CD4-positive, alpha-beta T cell (primary cell): Measurements from ENCODE around the gene GSK3B. TPM values are rescaled to one million over a fixed set of nuclear protein-coding genes. Genes with fewer than 3 reads are reported as not detected.

ENCODE experiments used
- ATAC-seq: fragments of 200-7000 bp; cut with Tn5 transposase; one replicate; pipeline ENCODE4 v1.10.0; 2022; ENCODE audit warnings: mild to moderate bottlenecking; ENCODE audit not compliant: poor library complexity
- CTCF ChIA-PET: fragments of 350-600 bp; sonication (Branson Sonifier 250); formaldehyde crosslinking; loops from one replicate; lab custom pipeline; 2021; ENCODE audit warnings: antibody characterized with exemption, inconsistent platforms; lab: Charles Lee
- POLR2A ChIA-PET: fragments of 350-600 bp; sonication (Branson Sonifier 250); formaldehyde crosslinking; loops from one replicate; lab custom pipeline; 2021; ENCODE audit warnings: antibody characterized with exemption, inconsistent platforms; lab: Charles Lee
- DNase-seq, 14 experiments: peaks; one replicate each; pipeline ENCODE4 v3.0.0-alpha.2; 2013 to 2020; ENCODE audit warnings: mixed read lengths in 2 of 14
- H3K27ac ChIP-seq, 2 donors: one replicate each; pipeline versions ENCODE4 v1.5.1 to v1.7.0; 2013; ENCODE audit warnings: low read length in 2 of 2, low read depth in 1 of 2, mild to moderate bottlenecking in 1 of 2
- H3K27me3 ChIP-seq, 2 experiments: 1 replicate in 1 of 2; 2 replicates in 1 of 2; pipeline versions ENCODE4 v1.6.1 to v1.7.0; 2013; ENCODE audit warnings: low read length in 2 of 2, control low read depth in 1 of 2, mild to moderate bottlenecking in 1 of 2, moderate library complexity in 1 of 2; ENCODE audit not compliant: insufficient read depth in 2 of 2, control insufficient read depth in 1 of 2
- H3K36me3 ChIP-seq: one replicate; pipeline ENCODE4 v1.6.1; 2013; ENCODE audit warnings: low read length, control low read depth; ENCODE audit not compliant: insufficient read depth
- H3K4me1 ChIP-seq: one replicate; pipeline ENCODE4 v1.6.1; 2013; ENCODE audit warnings: low read length, control low read depth; ENCODE audit not compliant: insufficient read depth
- H3K4me3 ChIP-seq: one replicate; pipeline ENCODE4 v1.5.1; 2013; ENCODE audit warnings: mild to moderate bottlenecking, low read length, moderate library complexity
- H3K9me3 ChIP-seq, 2 experiments: 1 replicate in 1 of 2; 2 replicates in 1 of 2; pipeline versions ENCODE4 v1.6.1 to v1.7.0; 2013; ENCODE audit warnings: low read length in 2 of 2, mild to moderate bottlenecking in 2 of 2, control low read depth in 1 of 2, moderate library complexity in 1 of 2; ENCODE audit not compliant: control insufficient read depth in 1 of 2, insufficient read depth in 1 of 2
- H3K27ac Mint-ChIP-seq: one replicate; pipeline ENCODE4 v1.8.0; 2020; ENCODE audit warnings: mixed read lengths
- H3K27me3 Mint-ChIP-seq: one replicate; pipeline ENCODE4 v1.8.0; 2021; ENCODE audit warnings: mixed read lengths
- H3K36me3 Mint-ChIP-seq: one replicate; pipeline ENCODE4 v1.8.0; 2021; ENCODE audit warnings: low read depth, mixed read lengths
- H3K4me1 Mint-ChIP-seq: one replicate; pipeline ENCODE4 v1.8.0; 2021; ENCODE audit warnings: low read depth, mixed read lengths
- H3K4me3 Mint-ChIP-seq: one replicate; pipeline ENCODE4 v1.8.0; 2020; ENCODE audit warnings: mild to moderate bottlenecking, mixed read lengths
- H3K9me3 Mint-ChIP-seq: one replicate; pipeline ENCODE4 v1.8.0; 2020; ENCODE audit warnings: mixed read lengths
- intact Hi-C, 2 experiments: fragments of 100-400 bp; cut with DNase I in 1 of 2; cut with micrococcal nuclease in 1 of 2; formaldehyde crosslinking; loops; one replicate each; pipeline versions ENCODE4 v1.15.1 to v1.9.0; 2023 to 2025; cut with DNase I, micrococcal nuclease
- total RNA-seq, 174 experiments: library from RNA in 2 of 174; stranded (reverse) in 2 of 174; gene quantifications; one replicate each; pipeline ENCODE4 v1.2.3 and lab custom pipeline; 2021 to 2026
- TF ChIP-seq, protein P1 (sequence below): fragments of 200-600 bp; IDR thresholded peaks from one replicate; pipeline ENCODE4 v1.8.0; 2022; ENCODE audit warnings: antibody characterized with exemption, mild to moderate bottlenecking

GSK3B gene
- total RNA-seq, 2 experiments from 2014 or later: 27.9 to 29.1 TPM

DNA sequence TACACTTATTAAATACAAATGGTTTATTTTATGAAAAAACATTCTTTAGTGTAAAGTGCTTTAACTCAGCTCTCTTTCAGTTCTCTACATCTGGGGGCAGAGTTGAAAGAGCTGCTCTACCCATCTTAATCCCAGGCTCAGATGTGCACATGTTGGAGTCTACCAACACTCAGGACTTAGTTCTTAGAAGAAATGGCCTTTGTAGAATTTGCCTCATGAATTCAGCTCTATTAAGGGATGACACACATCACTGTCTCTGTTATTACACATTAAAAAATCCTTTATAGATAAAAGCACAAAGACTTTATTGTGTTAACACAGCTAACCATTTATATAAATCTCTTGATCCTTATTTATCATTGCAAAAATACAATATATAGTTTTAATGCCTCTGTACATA, 31.7 kb upstream of the GSK3B start:
- peaks cover 3% of the 10 kb centered on the region for H3K9me3 Mint-ChIP-seq
- Histone ChIP-seq H3K4me3 (no peak overlapping the region), H3K27ac (no peak overlapping the region), H3K27me3 (no peaks in the 10 kb centered on the region), H3K4me1 (no peaks in the 10 kb centered on the region), H3K36me3 (no peaks in the 10 kb centered on the region), H3K9me3 (peaks cover 0 to 3% of the 10 kb centered on the region in 2 experiments)
- no peaks in the 10 kb centered on the region for H3K4me1 Mint-ChIP-seq
- intact Hi-C loops: no loop called here
- ATAC-seq (no peak), DNase-seq (no peak)
- POLR2A ChIA-PET: interaction anchor here (0.9 kb wide), 1 partner anchor 30 kb away, joined by 3 read pairs; no protein-coding TSS in a partner anchor
- H3K27me3 Mint-ChIP-seq: no peaks in the 10 kb centered on the region
- H3K27ac Mint-ChIP-seq: no peak overlapping the region
- H3K4me3 Mint-ChIP-seq: no peak overlapping the region
- TF ChIP-seq, protein P1, sequence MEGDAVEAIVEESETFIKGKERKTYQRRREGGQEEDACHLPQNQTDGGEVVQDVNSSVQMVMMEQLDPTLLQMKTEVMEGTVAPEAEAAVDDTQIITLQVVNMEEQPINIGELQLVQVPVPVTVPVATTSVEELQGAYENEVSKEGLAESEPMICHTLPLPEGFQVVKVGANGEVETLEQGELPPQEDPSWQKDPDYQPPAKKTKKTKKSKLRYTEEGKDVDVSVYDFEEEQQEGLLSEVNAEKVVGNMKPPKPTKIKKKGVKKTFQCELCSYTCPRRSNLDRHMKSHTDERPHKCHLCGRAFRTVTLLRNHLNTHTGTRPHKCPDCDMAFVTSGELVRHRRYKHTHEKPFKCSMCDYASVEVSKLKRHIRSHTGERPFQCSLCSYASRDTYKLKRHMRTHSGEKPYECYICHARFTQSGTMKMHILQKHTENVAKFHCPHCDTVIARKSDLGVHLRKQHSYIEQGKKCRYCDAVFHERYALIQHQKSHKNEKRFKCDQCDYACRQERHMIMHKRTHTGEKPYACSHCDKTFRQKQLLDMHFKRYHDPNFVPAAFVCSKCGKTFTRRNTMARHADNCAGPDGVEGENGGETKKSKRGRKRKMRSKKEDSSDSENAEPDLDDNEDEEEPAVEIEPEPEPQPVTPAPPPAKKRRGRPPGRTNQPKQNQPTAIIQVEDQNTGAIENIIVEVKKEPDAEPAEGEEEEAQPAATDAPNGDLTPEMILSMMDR: no peak
- H3K36me3 Mint-ChIP-seq: no peaks in the 10 kb centered on the region
- CTCF ChIA-PET: interaction anchor here (1.4 kb wide), 1 partner anchor 21 kb away, joined by 4 read pairs; no protein-coding TSS in a partner anchor

DNA sequence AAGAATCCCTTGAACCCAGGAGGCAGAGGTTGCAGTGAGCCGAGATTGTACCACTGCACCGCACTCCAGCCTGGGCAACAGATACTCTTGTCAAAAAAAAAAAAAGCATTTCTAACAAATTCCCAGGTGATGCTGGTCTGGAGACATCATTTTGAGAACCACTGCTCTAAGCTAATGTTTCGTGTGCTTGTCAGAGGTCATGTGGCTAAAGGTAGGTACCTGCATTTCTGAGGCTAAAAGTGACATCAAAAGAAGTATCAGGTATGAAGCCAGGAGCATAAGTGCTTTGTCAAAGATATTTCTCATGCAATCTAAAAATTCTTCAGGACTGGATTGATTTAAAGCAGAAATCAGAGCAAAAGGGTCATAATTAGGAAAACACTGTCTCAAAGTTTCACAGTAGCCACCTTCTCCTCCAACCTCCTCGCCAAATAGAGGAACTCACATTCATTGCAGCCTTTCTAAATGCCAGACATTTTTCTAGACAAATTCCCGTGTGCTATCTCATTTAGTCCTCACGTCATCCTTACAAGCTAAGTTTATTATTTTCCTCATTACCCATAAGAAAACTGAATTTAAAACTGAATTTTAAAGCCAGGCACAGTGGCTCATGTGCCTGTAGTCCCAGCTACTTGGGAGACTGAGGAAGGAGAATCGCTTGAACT, 25.7 kb upstream of the GSK3B start:
- Histone ChIP-seq H3K36me3 (no peaks in the 10 kb centered on the region), H3K27me3 (no peaks in the 10 kb centered on the region), H3K27ac (no peak overlapping the region), H3K9me3 (peaks cover 0 to 3% of the 10 kb centered on the region in 2 experiments), H3K4me1 (no peaks in the 10 kb centered on the region), H3K4me3 (no peak overlapping the region)
- Mint-ChIP-seq H3K4me3 (no peak overlapping the region), H3K27ac (no peak overlapping the region), H3K36me3 (no peaks in the 10 kb centered on the region), H3K9me3 (peaks cover 8% of the 10 kb centered on the region), H3K27me3 (no peaks in the 10 kb centered on the region), H3K4me1 (no peaks in the 10 kb centered on the region)
- intact Hi-C loops: no loop called here
- ATAC-seq: no peak
- ChIA-PET CTCF (interaction anchor here (0.6 kb wide), 1 partner anchor 38 kb away, joined by 3 read pairs; no protein-coding TSS in a partner anchor), POLR2A (no interaction called here)
- TF ChIP-seq, protein P1: no peak
- DNase-seq: no peak

DNA sequence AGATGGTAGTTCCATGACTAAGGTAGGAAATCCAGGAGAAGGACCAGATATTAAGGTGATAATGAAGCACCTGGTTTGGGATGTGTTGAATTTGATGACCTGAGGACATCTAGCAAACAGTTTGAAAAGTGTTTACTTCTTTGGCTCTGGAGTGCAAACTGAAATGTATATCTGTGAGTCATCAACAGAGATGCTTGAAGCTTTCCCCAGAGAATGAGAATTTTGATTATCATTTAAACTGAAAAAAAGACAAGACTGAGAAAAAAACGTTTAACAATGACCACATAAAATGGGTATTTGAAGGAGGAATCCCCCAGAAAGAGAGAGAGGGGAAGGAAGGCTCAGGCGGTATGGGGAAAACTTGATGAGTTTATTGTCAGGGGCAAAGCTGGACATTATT, 20.7 kb upstream of the GSK3B start:
- ChIA-PET CTCF (no interaction called here), POLR2A (no interaction called here)
- H3K36me3 ChIP-seq: no peaks in the 10 kb centered on the region
- H3K4me1 ChIP-seq: no peaks in the 10 kb centered on the region
- no peak for ATAC-seq
- Mint-ChIP-seq H3K4me1 (no peaks in the 10 kb centered on the region), H3K36me3 (no peaks in the 10 kb centered on the region), H3K4me3 (no peak overlapping the region), H3K27ac (no peak overlapping the region), H3K27me3 (no peaks in the 10 kb centered on the region), H3K9me3 (peaks cover 3% of the 10 kb centered on the region)
- no peak for DNase-seq
- no peaks in the 10 kb centered on the region for H3K27me3 ChIP-seq
- no peaks in the 10 kb centered on the region for H3K9me3 ChIP-seq
- no peak overlapping the region for H3K27ac ChIP-seq
- TF ChIP-seq, protein P1: no peak
- intact Hi-C loops: no loop called here
- H3K4me3 ChIP-seq: no peak overlapping the region
